HG03064 (cell line): Measurements from ENCODE around the gene SAMD14.

Experiments used
- ATAC-seq: cut with Tn5 transposase; IDR thresholded peaks from one replicate; pipeline ENCODE4 v1.9.1; 2021; ENCODE audit warnings: low read depth; ENCODE audit not compliant: unreplicated experiment

The SAMD14 gene

DNA sequence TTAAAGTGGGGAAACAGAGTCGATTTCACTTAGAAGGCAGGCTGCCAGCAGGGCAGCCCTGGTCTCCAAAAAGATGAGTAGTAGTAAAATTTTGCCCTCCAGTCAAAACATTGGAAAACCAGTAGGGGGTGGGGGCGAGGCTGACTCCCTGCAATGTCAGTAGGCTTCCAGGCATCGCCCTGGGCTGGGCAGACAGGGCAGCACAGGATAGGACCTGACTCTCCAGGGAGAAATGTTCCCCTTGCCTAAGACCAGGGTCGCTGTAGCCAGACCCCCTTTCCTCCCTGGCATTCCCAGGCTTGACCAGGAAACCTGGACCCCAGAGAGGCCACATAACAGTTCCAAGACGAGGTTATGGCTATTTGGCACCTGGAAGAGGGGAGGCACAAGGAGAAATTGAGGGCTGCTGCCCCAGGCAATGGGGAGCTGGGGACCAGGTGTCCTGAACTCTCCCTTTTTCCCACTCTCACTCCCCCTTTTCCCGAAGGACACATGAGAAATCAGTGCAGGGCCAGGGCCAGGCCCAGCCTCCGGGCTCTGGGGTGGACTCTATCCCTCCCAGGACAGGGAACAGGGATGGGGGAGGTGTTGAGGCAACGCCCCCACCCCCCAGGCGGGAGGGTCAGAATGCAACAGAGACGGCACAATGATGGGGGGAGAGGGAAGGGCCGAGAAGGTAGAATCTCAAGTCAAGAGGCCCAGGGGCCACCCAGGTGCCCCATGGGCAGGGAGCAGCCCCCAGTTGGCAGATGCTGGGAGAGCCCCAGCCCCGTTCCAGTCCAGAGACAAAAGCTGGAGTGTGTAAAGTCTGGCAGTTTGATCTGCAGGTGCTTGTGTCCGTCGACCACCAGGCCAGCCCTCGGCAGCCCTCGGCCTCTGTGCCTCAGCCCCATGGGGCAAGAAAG, 4.5 kb upstream of the SAMD14 start:
- no peak for ATAC-seq

DNA sequence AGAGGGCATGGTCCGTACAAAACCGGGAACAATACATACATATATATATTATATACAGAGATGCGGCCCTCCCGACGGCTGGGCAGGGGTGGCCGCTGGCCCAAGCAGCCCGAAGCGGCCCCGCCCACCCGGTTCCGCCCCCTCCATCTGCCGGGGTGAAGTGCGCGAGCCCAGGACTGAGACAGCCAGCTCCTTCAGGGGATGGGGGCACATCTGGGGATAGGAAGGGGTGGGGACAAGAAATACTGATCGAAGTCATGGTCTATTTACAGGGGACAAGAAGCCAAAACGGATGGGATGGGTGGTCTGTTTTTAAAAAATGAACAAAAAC, 3.8 kb upstream of the SAMD14 start:
- no peak for ATAC-seq

DNA sequence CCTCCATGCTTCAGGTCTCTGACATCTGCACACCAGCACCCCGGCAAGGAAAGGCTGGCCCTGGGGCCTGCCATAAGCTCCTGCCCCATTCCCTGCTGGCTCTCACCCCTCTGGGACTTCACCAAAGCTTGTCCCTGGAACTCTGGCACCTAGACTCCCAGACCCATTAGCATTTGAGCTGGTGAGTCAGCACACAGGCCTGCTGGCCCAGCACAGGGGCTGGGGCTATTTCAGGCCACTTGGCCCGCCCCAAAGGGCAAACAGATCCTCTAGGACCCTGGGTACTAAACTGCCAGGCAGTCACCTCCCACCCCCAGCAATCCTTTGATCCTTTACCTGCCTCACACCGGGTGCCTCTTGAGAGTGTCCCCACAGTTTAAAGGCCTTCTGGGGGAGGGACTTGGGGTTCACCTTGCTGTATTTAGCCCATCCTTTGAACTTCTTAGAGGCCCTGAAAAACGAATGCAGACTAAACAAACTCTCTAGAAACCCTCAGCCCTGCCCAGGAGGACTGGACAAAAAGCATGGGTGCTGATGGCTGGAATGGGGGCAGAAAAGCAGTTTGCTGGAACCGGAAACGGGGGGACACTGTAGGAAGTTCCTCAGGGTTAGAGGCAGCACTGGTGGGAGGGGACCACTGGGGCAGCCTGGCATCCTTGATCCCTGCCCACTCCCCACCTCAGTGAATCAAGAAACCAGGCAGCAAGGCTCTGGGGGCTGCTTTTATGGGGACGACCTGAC, 3.2 kb upstream of the SAMD14 start:
- ATAC-seq: no peak

DNA sequence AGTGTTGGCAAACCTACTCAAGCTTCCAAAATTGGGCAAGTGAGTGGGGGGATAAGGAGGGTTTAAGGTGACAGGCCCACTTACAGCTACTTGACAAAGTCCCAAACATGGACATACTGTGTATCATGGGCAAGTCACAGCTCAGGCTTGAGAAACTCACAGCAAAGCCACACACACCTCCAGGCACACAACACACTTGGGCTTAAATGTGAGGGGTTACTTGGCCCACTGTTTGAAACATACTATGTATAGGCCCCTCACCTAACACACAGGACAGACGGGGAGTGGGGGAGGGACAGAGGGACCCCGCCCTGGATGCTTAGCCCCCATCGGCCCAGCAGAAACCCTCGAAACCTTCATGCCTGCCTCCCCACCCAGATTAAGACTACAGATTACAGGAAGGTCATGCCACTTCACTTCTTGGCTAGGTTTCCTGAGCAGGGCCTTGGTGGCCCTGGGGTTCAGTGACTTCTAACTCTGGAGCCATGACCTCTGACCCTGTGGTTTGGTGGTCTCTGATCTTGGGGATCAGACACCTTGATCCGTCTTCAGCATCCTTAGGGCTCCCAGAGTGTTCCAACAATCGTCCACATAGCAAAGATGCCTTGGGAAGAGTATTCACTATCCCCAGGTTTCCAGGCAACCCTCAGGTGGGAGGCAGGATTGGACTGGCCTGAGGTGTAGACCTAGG, 2.3 kb upstream of the SAMD14 start:
- no peak for ATAC-seq

DNA sequence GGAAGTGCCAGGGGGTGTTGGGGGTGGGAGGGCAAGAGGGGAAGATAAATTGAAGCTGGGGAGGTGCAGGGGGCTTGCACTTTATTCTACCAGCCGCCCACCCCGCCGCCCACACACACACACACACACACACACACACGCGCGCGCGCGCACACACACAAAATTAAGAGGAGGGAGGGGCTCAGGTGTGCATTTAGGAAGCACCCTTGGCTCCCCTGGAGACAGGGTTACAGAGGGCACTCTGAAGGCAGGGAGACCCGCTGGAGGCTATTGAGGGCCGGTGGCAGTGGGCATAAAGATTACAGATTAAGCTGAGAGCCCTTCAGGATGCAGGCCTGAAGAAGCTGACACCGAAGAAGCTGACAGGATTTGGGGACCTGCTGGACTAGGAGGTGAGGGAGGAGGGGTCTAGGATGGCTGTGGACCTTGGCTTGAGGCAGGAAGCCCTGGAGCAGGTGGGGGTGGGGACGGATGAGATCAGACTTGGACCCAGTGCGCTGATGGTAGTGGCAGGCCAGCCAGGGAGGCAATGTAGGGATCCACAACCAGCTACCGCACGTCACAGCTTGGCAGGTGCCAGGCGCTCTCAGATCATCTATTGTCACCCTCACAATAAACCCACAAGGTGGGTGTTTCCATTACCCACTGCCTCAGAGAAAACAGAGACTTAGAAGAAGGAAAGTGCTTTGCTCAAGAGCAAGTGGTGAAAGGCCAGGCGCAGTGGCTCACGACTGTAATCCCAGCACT, 772 bp upstream of the SAMD14 start:
- ATAC-seq: no peak

- no peak for ATAC-seq
Observed at GRCh38 chr17:50129353-50129727, 620 bp downstream of the SAMD14 start.

- ATAC-seq: no peak
Observed at GRCh38 chr17:50128441-50129352, 1.3 kb downstream of the SAMD14 start.

GRCh38 chr17:50127697-50128361, 2.1 kb downstream of the SAMD14 start:
- ATAC-seq: no peak

DNA sequence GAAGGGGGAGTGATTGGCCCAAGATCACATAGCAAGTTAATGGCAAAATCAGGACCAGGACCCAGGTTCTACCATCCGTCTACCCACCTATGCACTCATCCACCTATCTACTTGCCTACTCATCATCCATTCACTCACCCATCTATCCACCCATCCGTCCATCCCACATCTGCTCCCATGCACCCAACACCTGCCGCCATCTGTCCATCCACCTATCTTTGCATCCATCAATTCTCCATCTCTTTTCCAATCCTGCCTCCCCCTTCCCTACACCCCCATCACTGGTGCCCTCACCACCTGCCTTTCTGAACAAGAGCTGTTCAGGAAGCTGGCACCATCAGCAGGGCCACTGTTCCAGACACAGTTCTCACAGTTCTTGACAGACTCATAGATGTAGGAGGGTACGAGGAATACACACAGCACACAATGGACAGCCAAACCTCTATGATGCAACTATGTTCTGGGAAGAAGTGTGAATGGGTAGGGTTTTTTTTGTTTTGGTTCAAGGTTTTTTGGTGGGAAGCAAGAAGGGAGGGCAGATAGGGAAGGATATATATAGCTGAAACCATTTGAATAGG, 4.5 kb downstream of the SAMD14 start:
- ATAC-seq: no peak

GRCh38 chr17:50123649-50124349, 6.2 kb downstream of the SAMD14 start:
- ATAC-seq: no peak

DNA sequence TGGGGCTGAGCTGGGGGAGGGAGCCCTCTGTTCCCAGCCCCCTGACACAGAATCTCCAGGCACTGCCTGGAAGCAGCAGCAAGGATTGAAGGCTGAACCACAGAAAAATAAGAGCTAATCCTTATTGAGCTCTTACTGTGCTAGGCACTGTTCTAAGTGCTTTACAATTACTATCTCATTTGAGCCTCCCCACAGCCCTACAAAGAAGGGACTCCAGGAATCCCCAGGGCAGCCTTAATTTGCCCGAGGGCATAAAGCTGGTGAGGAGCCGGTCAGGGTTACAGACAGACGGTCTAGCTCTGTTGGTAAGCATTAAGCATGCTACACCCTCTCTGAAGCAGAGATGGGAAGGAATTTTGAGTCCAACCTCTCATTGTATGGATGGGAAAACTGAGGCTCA, 7.0 kb downstream of the SAMD14 start:
- no peak for ATAC-seq

DNA sequence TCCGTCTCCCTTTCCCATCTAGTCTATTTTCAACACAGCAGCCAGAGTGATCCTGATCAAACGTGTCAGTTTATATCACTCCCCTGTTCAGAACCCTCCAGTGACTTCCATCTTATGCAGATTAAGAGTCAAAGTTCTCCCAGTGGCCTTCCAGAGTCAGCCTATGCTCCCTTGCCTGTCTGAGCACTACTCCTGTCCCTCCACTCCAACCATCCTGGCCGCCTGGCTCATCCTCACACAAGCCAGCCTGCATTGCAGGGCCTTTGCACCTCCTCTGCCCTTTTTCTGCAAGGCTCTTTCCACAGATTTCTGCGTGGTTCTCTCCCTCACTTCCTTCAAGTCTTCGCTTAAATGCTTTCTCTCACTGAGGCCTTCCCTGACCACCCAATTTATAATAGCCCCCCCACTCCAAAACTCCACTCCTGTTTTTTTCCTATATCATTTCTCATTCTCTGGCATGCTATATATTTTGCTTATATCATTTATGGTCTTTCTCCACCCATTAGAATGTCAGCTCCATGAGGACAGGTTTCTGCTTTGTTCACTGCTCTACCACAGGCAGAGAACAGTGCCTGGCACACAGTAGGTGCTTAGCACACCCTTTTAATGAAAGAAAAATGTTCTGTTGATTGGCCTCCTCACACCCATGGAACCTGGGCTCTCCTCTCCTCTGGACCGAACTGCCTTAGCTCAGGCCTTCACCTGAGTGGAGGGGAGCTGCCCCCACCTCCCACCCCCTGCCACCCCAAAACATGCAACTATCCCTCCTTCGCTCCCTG, 9.3 kb downstream of the SAMD14 start:
- no peak for ATAC-seq

- ATAC-seq: no peak
Observed at GRCh38 chr17:50118828-50119218, 11.1 kb downstream of the SAMD14 start.

GRCh38 chr17:50118076-50118827, 11.7 kb downstream of the SAMD14 start:
- ATAC-seq: no peak

- no peak for ATAC-seq
Observed at GRCh38 chr17:50117202-50118051, 12.5 kb downstream of the SAMD14 start.

DNA sequence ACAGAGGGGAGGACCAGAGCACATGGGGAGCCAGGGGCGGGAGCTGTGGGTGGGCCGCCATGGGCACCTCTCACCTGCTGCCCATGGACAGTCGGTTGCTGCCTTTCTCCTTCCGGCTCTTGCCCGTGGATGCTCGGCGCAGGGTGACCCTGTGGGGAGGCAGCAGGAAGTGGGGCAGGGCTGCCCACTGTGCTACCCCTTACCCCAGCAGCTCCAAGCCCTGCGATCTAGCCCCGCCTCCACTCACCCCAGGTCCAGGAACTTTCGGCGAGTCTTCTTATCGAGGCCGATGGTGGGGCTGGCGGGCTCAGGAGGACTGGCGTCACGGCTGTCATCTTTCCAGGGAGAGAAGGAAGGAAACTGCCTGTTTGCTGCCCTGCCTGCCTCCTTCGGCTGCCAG, 14.2 kb downstream of the SAMD14 start:
- ATAC-seq: no peak
